DMS153 treated with DMSO at 0.1 percent for 48 hours (cell line): ENCODE results near the gene CCDC88C.

ENCODE experiments used
- DNase-seq: peaks from one replicate; lab custom pipeline; 2025; ENCODE audit not compliant: unreplicated experiment; lab: John Stamatoyannopoulos, UW

CCDC88C gene

DNA sequence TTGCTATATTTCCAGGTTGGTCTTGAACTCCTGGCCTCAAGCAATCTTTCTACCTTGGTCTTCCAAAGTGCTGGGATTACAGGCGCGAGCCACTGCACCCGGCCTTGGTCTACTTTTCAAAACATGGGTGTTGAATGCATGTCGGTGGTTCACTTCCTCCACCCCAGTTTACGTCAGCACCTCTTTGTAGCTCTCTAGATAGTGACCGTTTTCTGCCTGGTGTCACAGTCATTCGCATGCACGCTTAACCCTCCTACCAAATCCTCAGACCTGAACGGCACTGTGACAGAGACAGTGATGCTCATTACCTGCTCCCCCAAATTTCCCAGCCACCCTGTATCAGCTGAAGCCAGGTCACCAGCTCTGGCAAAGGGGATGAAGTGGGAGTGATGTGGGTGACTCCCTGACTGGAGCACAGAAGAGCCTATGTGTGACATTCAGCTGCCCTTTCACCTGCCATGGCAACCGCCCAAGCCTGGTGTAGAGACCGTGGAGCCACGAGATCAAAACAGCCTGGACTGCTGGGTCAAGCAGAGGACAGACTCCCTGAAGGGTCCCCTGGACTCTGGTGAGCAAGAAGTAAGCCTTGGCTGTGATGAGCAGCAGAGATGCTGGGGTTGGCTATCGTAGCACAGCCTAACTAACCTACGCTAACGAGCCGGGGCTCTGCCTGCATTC is 106.9 kb downstream of the CCDC88C start:
- no peak for DNase-seq

DNA sequence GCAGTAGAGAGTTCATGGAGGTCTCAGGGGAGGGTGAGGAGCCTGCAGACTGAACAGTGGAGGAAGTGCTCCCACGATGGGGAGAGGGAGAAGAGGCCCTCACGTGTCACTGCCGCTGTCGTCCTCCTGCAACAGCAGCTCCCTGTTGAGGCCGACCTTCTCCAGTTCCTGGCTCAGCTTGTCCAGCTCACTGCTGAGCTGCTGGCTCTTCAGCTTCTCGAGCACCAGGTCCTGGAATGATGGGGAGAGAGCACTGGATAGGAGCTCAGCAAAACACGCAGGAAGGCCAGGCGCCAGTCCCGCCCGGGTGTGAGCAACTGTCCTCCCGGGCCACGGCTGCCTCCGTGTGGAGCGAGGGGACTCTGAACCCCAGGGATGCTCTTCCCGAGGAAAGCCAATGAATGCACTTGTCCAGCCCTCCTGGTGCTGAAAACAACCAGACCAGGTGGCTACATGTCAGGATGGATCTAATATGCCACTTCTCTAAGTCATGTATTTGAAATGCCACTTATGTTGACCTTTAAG is 107.8 kb downstream of the CCDC88C start:
- no peak for DNase-seq

DNA sequence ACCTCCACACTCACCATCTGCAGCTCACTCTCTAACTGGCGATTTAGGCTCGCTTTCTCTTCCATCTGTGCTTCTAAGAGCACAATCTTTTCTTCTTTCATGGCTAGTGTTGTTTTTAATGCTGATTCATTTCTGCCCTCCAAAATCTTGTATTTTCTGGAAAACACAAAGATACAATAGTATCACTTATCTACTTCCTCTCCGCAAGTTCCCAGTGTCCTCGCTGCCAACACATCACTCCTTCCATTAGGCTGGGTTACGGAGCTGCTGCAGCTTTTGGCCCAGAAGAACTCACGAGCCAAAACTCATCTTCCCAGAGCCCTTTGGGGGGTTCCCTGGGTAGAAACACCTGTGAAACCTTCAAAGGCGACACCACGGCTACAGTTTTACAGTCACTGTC is 109.3 kb downstream of the CCDC88C start:
- no peak for DNase-seq

DNA sequence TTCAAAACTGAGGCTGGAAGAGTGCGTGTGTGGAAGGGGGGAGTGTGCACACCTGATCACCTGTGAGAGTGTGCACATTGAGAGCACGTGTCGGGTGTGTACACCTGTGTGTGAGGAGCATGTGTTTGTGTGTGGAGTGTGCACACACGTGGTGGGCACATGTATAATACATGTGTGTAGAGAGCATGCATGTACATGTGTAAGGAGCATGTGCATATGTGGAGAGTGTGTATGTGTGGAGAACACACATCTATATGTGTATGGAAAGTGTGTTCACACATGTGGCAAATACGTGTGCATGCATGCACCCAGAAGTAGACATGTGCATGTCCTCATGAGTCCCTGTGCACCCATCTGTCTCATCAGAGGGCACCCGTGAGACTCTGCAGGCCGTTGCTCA is 110.0 kb downstream of the CCDC88C start:
- DNase-seq = no peak

DNA sequence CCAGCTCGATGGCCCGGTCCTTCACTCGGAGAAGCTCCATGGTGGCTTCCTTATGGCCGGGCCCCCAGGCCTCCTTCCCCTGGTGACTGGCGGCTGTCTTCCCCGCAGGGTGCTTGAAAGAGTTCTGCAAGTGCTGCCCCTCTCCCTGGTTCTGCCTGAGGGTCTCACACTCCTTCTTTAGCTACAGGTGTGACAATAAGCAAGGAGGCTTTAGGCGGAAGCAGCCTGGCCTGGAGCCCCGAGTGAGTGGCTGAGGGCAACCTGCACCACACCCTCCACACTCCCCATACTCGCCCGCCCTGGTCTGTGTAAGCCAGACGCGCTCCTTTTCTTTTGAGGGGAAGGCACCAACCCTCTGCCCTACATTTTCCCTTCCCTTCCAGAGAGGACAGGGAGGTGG is 110.6 kb downstream of the CCDC88C start:
- no peak for DNase-seq

DNA sequence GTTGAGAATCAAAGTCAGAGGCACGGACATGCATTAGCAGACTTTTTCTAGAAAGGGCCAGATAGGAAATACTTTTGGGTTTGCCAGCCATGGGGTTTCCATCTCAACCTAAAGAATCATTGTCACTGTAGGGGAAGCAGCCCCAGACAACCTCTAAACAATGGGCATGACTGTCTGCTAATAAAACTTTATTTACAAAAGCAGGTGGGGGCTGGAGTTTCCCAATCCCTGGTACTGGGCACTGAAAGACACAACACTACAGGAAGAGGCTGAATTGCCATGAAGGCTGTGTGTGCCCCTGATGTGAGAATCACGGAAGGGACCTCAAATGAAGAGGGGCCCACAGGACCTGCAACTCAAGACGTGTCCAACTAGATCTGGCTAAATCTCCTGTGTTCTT is 111.1 kb downstream of the CCDC88C start:
- no peak for DNase-seq

DNA sequence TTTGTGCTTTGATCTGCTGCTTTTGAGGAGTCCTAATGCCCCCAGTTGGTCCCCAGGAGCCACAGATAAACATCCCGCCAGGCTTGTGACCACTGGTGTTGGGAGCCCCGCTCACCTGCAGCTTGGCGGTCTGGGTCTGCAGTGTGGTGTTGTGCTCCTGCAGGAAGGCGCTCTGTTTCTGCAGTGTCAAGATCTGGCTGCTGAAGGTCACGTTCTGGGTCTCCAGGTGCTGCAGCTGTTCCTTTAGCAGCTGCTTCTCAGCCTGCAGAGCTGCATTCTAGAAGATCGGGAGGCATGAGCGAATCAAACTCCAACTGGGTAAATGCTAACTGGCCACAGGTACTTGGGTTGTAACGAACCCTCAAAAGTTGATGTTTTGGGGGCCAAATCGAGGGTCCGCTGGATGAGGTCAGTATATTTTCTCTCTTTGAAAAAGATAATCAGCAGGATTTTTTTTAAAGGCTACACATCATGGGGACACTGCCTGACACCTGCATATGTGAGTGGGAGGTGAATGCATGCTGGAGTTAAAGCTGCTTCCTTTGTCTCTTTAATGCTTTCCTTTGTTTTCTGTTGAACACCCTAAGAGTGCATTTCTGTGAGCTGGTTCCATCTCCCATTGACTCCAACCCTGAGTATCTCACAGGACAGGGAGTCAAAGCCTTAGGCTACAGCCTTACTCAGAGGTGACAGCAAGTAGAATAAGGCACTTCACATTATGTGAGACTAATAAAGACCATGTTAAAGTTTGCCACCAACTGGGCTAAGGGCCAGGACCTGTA is 111.8 kb downstream of the CCDC88C start:
- no peak for DNase-seq

DNA sequence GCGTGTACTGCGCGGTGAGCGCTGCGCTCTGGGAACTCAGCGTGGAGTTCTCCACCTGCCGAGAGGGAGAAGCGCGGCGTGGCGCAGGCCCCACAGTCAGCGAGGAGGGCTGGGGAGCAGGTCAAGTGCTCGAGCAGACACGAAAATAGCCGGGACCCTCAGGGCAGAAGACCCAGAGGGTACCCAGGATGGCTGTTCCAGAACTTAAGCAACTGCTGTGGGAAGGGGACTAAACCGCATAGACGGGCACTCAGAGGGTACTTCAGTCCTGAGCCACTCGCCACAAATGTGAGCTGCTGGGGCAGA is 113.7 kb downstream of the CCDC88C start:
- no peak for DNase-seq

DNA sequence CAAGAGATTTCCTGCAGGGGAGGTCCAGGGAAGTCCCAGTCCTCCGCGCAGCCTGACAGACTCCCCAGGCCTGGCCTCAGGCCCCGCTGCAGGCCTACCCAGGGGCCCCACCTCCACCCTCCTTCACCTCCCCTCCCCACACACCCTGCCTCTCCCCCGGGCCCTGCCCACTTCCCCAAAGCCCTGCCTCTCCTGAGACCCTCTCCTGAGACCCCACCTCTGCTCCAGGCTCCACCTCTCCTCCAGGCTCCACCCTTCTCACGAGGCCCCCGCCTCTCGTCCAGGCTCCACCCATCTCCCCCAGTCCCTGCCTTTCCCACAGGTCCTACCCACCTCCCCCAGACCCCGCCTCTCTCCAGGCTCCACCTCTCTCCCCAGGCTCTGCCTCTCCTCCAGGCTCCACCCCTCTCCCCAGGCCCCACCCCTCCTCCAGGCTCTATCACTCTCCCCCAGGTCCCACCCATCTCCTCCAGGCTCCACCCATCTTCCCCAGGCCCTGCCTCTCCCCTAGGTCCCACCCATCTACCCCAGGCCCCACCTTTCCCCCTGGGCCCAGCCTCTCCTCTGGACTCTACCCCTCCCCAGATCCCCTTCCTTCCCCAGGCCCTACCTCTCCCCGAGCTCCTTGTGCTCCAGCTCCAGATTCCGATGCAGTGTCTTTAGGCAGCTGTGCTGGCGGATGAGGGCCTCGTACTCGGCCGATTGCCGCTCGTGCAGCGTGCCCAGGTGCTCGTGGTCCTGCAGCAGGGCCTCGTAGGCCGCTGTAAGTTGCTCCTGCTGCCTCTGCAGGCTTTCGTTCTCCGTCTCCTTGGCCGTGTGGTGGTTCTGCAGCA is 114.3 kb downstream of the CCDC88C start:
- DNase-seq = no peak

DNA sequence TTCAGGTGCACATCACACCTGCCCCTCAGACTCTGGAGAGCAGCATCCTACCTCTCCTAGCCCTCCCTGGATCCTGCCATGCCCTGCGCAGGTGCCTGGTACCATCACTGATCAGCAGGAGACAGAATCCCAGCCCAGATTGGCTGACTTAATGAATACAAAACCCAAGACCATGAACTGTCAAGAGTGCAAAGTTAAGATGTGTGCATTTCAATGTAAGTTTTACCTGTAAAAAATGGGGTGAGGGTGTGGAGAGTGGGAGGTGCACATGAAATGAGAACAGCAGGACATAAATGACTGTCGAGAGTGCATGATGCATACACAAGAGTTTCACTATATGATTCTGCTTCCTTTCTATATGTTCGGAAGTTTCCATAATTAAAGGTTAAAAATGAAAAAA is 115.2 kb downstream of the CCDC88C start:
- no peak for DNase-seq

DNA sequence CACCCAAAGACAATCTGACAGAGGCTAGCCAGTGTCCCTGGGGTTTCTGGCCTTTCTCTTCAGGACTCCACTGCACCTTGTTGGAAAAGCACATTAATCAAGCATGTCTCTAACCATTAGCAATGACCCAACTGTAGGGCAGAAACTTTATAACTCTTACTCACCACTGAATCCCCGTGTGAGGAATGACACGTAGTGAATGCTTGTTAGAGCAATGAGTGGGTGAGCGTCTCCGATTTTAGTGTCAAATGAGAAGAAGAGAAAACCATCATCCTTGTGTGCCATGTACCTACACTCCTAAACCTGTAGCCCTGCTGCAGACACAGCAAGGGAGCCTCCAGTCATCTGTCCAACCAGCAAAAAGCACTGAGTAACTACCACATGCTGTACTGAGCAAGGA is 116.7 kb downstream of the CCDC88C start:
- no peak for DNase-seq

DNA sequence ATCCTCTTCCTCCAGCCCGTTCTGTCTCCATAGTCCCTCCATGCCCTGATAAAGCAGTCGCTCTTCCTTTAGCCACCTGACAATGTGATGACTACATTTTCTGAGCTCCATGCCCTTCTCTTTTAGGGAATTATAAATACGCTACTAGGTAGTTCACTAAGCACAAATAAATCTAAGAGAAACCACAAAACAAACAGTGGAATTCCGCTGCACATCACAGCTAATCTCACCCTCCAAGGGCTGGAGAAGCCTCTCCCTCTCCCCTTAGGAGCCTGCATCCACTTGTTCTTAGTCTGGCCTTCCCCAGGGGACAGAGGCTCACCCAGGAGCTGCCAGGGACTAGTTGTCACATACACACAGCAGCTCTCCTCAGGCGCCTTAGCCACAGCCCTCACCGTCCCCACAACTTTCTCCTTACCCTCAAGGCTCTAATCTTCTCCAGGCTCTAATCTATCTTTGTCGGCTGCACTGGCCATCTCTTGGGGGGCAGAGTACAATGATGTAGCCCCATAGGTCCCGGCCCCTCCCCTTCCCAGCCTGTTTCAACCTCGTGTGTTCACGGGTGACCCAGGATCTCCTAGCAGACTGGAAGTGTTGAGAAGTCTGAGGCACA is 117.2 kb downstream of the CCDC88C start:
- DNase-seq = no peak

DNA sequence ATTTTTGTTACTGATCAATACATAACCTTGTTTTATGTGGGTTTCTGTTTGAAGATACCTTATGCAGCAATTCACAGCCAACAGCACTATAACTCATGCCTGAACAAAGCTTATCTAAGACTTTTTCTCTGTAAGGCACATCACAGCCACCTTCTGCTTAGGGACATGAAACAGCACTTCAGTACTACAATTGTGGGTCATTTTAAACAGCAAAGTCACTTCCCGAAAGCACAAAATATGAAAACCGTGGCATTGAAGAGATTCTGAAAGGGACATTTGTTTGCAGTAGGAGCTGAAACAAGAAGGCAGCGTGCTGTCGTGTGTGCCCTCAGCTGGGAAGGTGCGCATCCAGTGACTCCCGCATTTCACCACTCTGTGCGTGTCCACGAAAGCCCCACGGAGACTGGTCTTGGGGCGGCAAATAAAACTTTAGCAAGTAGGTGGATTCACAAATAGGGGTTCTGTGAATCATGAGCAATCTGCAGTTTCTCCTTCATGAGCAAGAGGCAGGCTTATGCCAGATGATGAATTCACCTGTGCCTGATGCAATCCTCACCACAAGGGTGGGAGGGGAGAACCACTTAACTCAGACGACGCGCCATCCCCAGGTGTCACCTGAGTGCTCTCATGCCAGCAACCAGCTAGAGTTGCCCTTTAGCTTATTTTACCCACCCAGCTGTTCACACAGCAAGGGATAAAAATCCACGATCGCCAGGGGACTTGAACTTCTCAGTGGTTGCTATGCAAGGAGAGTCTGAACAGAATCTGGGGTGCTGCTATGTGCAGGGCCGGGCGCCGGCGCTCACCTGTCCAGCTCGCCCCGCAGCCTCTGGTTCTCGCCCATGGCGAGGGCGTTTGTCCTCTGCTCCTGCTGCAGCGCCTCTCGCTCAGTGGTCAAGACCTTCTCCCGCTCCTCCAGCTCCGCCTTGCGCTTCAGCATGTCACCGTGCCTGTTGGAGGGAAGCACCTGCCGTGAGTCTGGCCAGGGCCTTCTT is 118.2 kb downstream of the CCDC88C start:
- DNase-seq = no peak

DNA sequence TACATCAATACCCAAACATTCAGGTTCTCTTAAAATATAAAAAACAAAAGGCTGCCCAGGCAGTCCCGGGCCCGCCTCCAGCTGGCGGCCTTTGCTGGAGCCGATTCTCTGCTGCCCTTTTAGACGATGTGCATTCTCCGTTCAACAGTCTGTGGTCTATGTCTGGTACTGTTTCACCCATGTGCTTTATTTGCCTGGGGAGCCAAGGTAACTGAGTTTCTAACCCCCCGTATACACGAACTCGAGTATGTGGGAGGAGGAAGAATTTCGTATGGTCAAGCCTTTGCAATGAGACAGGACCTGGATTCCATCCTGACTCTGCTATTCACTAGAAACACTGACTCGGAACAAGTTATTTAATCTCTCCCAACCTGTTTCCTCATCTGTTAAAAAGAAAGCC is 119.0 kb downstream of the CCDC88C start:
- no peak for DNase-seq

DNA sequence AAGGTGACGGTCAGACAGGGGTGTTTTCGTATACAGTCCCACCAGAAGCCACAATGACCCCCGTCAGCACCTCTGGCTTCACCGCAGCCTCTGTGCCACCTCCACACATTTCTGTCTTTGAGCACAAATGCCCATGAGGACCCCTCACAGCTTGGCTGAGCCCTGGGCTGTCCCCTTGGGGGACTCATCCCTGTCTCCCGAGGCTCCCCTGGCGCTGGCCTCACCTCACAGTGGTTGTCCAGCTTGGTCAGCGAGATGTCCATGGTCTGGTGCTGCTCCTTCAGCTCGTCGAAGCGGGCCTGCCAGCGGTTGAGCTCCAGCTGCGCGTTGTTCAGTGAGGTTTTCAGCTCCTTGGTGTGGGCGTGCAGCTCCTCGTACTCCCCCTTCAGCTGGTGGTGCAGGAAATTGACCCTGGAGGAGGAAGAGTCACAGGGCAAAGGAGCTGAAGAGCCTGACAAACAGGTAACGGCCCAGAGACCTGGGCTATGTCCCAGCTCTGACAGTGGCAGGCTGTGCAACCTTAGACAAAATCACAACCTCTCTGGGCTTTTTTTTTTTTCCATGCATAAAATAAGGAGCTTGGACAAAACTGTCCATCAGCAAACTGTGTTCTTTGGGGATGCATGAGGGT is 120.4 kb downstream of the CCDC88C start:
- no peak for DNase-seq

DNA sequence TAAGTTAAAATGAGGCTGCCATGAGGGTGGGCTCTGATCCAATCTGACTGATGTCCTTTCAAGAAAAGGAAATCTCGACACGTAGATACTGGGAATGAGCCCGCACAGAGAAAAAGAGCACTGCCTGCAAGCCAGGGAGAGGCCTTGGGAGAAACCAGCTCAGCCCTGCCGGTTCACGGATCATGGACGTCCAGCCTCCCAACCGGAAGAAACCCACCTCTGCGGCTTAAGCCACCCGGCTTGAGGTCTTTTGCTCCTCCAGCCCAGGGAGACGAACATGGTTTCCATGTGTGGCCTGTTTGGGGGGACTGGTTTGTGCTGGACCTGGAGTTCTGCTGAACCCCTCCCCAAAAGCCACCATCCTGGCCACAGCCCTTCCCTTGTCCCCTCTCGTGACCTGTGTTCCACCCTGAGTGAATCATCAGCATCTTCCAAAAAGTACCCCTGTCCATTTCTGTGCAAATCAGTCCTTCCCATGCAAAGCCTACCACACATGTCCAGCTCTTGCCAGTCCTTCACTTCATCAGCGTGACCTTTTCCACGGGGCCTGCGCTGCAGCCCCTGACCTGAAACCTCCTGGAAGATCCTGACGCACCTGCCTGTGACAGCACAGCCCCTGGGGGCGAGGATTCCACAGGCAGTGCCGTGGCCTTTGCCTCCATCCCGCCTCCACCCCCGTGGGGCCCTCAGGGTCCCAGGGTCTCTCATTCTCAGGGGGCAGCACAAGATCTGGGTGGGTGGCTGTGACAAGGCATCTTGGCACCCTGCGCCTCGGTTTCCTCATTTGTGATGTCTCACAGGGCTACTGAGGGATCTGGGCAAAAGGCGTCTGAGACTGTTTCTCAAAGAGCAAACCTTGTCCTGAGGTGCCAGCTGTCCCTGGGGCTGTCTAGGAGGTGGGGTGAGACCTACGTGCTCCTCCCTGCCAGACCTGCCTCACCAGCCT is 121.5 kb downstream of the CCDC88C start:
- DNase-seq = no peak

DNA sequence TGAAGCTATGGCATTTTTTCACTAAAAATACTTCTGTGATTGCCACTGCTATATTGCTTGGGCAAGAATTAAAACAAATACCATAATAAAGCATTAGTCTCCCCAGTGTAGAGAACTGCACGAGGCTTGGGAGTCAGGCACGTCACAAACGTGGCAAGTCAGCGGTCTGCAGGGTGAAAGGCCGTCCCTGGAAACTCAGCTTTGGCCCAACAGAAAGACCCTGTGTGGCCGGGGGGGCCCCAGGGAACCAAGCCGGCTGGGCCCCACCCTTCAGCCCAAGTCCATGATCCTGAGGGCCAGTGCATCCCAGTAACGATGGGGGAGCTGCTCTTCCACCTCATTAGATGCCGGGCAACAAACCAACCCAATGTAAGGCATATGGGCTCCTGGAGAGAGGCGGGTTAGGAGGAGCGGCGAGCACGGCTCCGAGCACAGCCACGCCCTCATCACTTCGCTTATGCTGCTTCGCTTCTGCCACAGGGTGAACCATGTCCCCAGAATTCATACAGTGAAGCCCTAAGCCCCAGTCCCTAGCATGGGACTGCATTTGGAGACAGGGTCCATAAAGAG is 122.3 kb downstream of the CCDC88C start:
- DNase-seq = no peak

DNA sequence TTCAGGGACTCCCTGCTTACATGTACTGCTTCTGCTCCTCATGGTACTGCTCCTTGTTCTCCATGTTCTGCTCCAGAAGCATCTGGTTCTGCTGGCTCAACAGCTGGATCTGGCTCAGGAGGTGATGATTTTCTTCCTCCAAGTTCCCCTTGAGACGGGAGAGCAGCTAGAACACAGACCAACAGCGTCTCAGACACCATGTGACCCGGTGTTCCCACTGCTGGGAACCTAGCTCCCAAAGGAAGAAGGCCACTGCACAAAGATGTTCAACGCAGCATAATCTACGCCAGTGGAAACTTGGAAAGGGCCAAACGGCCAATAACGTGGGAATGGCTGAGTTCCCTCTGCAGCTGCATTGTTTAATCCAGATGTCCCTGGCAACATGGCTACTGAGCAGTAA is 123.5 kb downstream of the CCDC88C start:
- DNase-seq = no peak
